IPS-11a (cell line): ENCODE results near the gene MOB3A.

Experiments
- H3K4me3 ChIP-seq: one replicate; pipeline ENCODE4 v1.5.1; 2013; ENCODE audit warnings: low read depth, low read length, control low read depth

MOB3A gene

GRCh38 chr19:2083174-2083854 lies 12.8 kb downstream of the MOB3A start:
- no peak overlapping the region for H3K4me3 ChIP-seq

GRCh38 chr19:2081873-2082810 lies 14.0 kb downstream of the MOB3A start:
- H3K4me3 ChIP-seq, result no peak overlapping the region

- H3K4me3 ChIP-seq, result no peak overlapping the region
Measured at GRCh38 chr19:2080336-2080988, 15.7 kb downstream of the MOB3A start.

- H3K4me3 ChIP-seq, result no peak overlapping the region
Measured at GRCh38 chr19:2079865-2080301, 16.2 kb downstream of the MOB3A start.

- no peak overlapping the region for H3K4me3 ChIP-seq
Measured at GRCh38 chr19:2079076-2079864, 16.9 kb downstream of the MOB3A start.

GRCh38 chr19:2077833-2078619 lies 18.1 kb downstream of the MOB3A start:
- H3K4me3 ChIP-seq, result no peak overlapping the region

- H3K4me3 ChIP-seq, result no peak overlapping the region
Measured at GRCh38 chr19:2077398-2077797, 18.7 kb downstream of the MOB3A start.

- no peak overlapping the region for H3K4me3 ChIP-seq
Measured at GRCh38 chr19:2076526-2076944, 19.6 kb downstream of the MOB3A start.

GRCh38 chr19:2072757-2073551 lies 23.2 kb downstream of the MOB3A start:
- H3K4me3 ChIP-seq, result no peak overlapping the region

- no peak overlapping the region for H3K4me3 ChIP-seq
Measured at GRCh38 chr19:2070986-2071673, 25.0 kb downstream of the MOB3A start.

GRCh38 chr19:2070436-2070827 lies 25.7 kb downstream of the MOB3A start:
- H3K4me3 ChIP-seq, result no peak overlapping the region

- H3K4me3 ChIP-seq, result no peak overlapping the region
Measured at GRCh38 chr19:2064788-2065524, 31.2 kb downstream of the MOB3A start.

- no peak overlapping the region for H3K4me3 ChIP-seq
Measured at GRCh38 chr19:2064395-2064787, 31.7 kb downstream of the MOB3A start.

GRCh38 chr19:2063824-2064223 lies 32.3 kb downstream of the MOB3A start:
- no peak overlapping the region for H3K4me3 ChIP-seq

- H3K4me3 ChIP-seq, result no peak overlapping the region
Measured at GRCh38 chr19:2062770-2063169, 33.4 kb downstream of the MOB3A start.

- peak overlapping the region; percentile 50 for H3K4me3 ChIP-seq
Measured at GRCh38 chr19:2062389-2062729, 33.8 kb downstream of the MOB3A start.

- peak overlapping the region; percentile 50 for H3K4me3 ChIP-seq
Measured at GRCh38 chr19:2061495-2062388, 34.4 kb downstream of the MOB3A start.
